ENCODE data around the gene PBX3.

- TF ChIP-seq CTCF (IDR thresholded peaks at IDR 0.05 in 8 of 11, conservative IDR thresholded peaks at IDR 0.05 in 3 of 11), result no peak
- TF ChIP-seq POLR2A (IDR thresholded peaks at IDR 0.05), result no peak
Measured at GRCh38 chr9:126000731-126001580, 253.8 kb downstream of the PBX3 start.
